Measurements from ENCODE around the gene MTPN.

DNA sequence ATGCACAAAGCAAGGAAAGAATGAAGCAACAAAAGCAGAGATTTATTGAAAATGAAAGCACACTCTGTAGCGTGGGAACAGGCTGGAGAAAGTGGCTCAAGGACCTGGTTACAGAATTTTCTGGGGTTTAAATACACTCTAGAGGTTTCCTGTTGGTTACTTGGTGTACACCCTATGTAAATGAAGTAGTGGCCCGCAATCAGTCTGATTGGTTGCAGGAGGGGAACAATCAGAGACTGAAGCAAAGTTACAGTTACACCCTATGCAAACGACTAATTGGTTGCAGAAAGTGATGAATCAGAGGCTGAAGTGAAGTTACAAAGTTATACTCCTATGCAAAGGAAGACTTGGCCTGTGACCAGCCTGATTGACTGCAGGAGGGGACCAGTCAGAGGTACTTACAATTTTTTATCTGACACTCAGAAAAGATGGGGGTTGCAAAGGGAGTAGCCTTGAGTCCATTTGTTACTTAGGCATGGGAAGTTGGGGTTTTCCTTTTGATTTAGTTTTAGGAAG, 3.6 kb upstream of the MTPN start:
- TF ChIP-seq HDGF (IDR thresholded peaks at IDR 0.05; ENCODE audit: borderline replicate concordance) (no peak), TARDBP (IDR thresholded peaks at IDR 0.05) (no peak), BHLHE40 (IDR thresholded peaks at IDR 0.05; ENCODE audit: borderline replicate concordance) (no peak), SUZ12 (IDR thresholded peaks at IDR 0.05) (no peak), FOXM1 (IDR thresholded peaks at IDR 0.05; ENCODE audit: borderline replicate concordance) (no peak)
- TF ChIP-seq, protein P1, sequence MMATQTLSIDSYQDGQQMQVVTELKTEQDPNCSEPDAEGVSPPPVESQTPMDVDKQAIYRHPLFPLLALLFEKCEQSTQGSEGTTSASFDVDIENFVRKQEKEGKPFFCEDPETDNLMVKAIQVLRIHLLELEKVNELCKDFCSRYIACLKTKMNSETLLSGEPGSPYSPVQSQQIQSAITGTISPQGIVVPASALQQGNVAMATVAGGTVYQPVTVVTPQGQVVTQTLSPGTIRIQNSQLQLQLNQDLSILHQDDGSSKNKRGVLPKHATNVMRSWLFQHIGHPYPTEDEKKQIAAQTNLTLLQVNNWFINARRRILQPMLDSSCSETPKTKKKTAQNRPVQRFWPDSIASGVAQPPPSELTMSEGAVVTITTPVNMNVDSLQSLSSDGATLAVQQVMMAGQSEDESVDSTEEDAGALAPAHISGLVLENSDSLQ (IDR thresholded peaks at IDR 0.05), result no peak
